Non-pigmented ciliary epithelial cell (primary cell): ENCODE results near the gene RHOB.
"Not testable (repeated sequence)": the region's sequence is repeated elsewhere in the genome, so short reads cannot be mapped to it uniquely, and the experiment has no call there.

Source experiments
- DNase-seq: peaks from one replicate; pipeline ENCODE4 v3.0.0-alpha.2; 2010; ENCODE audit warnings: low read depth

Gene RHOB

GRCh38 chr2:20454036-20454981 is 7.4 kb downstream of the RHOB start:
- no peak for DNase-seq

- DNase-seq, result no peak
Measured at GRCh38 chr2:20455076-20455587, 8.3 kb downstream of the RHOB start.

GRCh38 chr2:20456116-20456571 is 9.3 kb downstream of the RHOB start:
- no peak for DNase-seq

GRCh38 chr2:20456636-20457426 is 10.0 kb downstream of the RHOB start:
- no peak for DNase-seq

- DNase-seq, result no peak
Measured at GRCh38 chr2:20457661-20458630, 11.1 kb downstream of the RHOB start.

- DNase-seq, result not testable (repeated sequence)
Measured at GRCh38 chr2:20458737-20459484, 12.0 kb downstream of the RHOB start.

- no peak for DNase-seq
Measured at GRCh38 chr2:20465716-20466394, 19.0 kb downstream of the RHOB start.

- no peak for DNase-seq
Measured at GRCh38 chr2:20467789-20468548, 21.1 kb downstream of the RHOB start.

GRCh38 chr2:20468549-20469500 is 22.0 kb downstream of the RHOB start:
- DNase-seq, result no peak

GRCh38 chr2:20469595-20469994 is 22.7 kb downstream of the RHOB start:
- no peak for DNase-seq

- no peak for DNase-seq
Measured at GRCh38 chr2:20470211-20470610, 23.3 kb downstream of the RHOB start.

- no peak for DNase-seq
Measured at GRCh38 chr2:20471148-20471547, 24.3 kb downstream of the RHOB start.

- DNase-seq, result no peak
Measured at GRCh38 chr2:20471902-20472559, 25.2 kb downstream of the RHOB start.

- no peak for DNase-seq
Measured at GRCh38 chr2:20472569-20472968, 25.7 kb downstream of the RHOB start.

GRCh38 chr2:20473128-20473527 is 26.3 kb downstream of the RHOB start:
- no peak for DNase-seq

GRCh38 chr2:20474757-20475566 is 28.1 kb downstream of the RHOB start:
- no peak for DNase-seq

GRCh38 chr2:20475567-20475952 is 28.7 kb downstream of the RHOB start:
- no peak for DNase-seq
